Breast epithelium (tissue), 3 donors: ENCODE measurements around the gene TGFA.

Experiments
- POLR2A ChIP-seq: fragments of 450-650 bp; IDR thresholded peaks from one replicate; pipeline ENCODE4 v1.6.1; 2016; ENCODE audit warnings: antibody characterized with exemption, mild to moderate bottlenecking, moderate library complexity
- POLR2AphosphoS5 ChIP-seq, 3 donors: sonication (generic); formaldehyde crosslinking; IDR thresholded peaks; one replicate each; pipeline ENCODE4 v1.6.1; 2017; ENCODE audit warnings: antibody characterized with exemption in 3 of 3

- TF ChIP-seq POLR2A (no peak), POLR2AphosphoS5 (IDR thresholded peaks at IDR 0.05) (no peak)
Measured at GRCh38 chr2:70565039-70565731, 11.6 kb upstream of the TGFA start.
